HUES48 (cell line): ENCODE data around the gene GRIFIN.
A peak's percentile ranks its signal among the peaks of the same experiment; 100 is the strongest.

Source experiments
- H3K27ac ChIP-seq: one replicate; pipeline ENCODE4 v1.7.0; 2013; ENCODE audit warnings: low read depth, low read length, inconsistent platforms
- H3K27me3 ChIP-seq: 2 replicates; pipeline ENCODE4 v1.6.1; 2013; ENCODE audit warnings: mild to moderate bottlenecking, low read length; ENCODE audit not compliant: control insufficient read depth, insufficient read depth
- H3K36me3 ChIP-seq: 2 replicates; pipeline ENCODE4 v1.6.1; 2013; ENCODE audit warnings: low read length; ENCODE audit not compliant: control insufficient read depth, insufficient read depth
- H3K4me1 ChIP-seq: 2 replicates; pipeline ENCODE4 v1.6.1; 2013; ENCODE audit warnings: mild to moderate bottlenecking, low read length; ENCODE audit not compliant: control insufficient read depth, insufficient read depth
- H3K4me3 ChIP-seq: 2 replicates; pipeline ENCODE4 v1.5.1; 2013; ENCODE audit warnings: mild to moderate bottlenecking, low read depth, low read length
- H3K9ac ChIP-seq: 2 replicates; pipeline ENCODE4 v1.6.1; 2013; ENCODE audit warnings: mild to moderate bottlenecking, low read depth, low read length, moderate library complexity
- H3K9me3 ChIP-seq: 2 replicates; pipeline ENCODE4 v1.6.1; 2013; ENCODE audit warnings: low read length; ENCODE audit not compliant: control insufficient read depth, insufficient read depth

GRIFIN gene

GRCh38 chr7:2476298-2476697 is at the start of gene GRIFIN:
Gene GRIFIN (minus strand): TSS chr7:2476398. CDS start chr7:2476383, 15 bp downstream.
- peaks cover 2% of the 10 kb centered on the region; the same call in 1 of the 2 replicates for H3K4me1 ChIP-seq
- H3K36me3 ChIP-seq: no peaks in the 10 kb centered on the region
- H3K9ac ChIP-seq: no peak within 1 kb of the TSS
- no peaks in the 10 kb centered on the region for H3K27me3 ChIP-seq
- H3K4me3 ChIP-seq: no peak within 1 kb of the TSS
- H3K27ac ChIP-seq: no peak within 1 kb of the TSS
- H3K9me3 ChIP-seq: no peaks in the 10 kb centered on the region

DNA sequence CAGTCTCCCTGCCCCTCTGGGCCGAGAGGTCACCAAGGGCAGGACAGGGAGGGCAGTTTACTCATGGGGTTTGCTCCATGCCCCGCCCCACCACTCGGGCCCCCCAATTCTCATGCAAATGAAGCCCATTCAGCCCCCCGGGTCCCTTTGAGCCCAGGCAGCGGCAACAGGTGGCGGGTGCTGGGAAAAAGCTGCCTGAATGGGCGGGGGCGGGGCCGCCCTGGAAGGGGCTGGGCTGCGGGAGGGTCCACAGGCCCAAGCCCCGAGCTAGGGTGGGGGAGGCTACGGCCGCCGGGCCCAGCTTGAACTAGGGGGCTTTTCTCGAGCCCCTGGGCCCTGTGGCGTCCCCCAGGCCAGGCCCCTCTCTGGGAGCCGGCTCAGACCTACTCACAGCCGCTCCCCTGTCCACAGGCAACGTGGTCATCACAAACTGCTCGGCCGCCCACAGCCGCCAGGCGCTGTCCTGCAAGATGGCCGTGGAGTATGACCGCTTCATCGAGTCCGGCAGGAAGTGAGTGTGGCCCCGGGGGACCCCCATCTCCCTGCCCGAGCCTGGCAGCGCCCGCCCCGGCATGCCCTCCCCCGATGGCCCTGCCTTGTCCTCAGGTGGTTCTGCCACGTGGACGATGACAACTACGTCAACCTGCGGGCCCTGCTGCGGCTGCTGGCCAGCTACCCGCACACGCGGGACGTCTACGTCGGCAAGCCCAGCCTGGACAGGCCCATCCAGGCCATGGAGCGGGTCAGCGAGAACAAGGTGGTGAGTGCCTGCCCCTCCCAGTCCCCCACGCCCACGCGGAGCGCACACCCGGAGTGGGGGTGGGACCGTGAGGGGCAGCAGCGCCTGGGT is 48.8 kb upstream of the GRIFIN start:
- Histone ChIP-seq H3K4me3 (no peak overlapping the region; the same call in 1 of the 2 replicates), H3K36me3 (peaks cover 33% of the 10 kb centered on the region), H3K27me3 (peaks cover 14% of the 10 kb centered on the region), H3K4me1 (peaks cover 63% of the 10 kb centered on the region), H3K27ac (peak overlapping the region; percentile 93), H3K9me3 (no peaks in the 10 kb centered on the region), H3K9ac (no peak overlapping the region)

DNA sequence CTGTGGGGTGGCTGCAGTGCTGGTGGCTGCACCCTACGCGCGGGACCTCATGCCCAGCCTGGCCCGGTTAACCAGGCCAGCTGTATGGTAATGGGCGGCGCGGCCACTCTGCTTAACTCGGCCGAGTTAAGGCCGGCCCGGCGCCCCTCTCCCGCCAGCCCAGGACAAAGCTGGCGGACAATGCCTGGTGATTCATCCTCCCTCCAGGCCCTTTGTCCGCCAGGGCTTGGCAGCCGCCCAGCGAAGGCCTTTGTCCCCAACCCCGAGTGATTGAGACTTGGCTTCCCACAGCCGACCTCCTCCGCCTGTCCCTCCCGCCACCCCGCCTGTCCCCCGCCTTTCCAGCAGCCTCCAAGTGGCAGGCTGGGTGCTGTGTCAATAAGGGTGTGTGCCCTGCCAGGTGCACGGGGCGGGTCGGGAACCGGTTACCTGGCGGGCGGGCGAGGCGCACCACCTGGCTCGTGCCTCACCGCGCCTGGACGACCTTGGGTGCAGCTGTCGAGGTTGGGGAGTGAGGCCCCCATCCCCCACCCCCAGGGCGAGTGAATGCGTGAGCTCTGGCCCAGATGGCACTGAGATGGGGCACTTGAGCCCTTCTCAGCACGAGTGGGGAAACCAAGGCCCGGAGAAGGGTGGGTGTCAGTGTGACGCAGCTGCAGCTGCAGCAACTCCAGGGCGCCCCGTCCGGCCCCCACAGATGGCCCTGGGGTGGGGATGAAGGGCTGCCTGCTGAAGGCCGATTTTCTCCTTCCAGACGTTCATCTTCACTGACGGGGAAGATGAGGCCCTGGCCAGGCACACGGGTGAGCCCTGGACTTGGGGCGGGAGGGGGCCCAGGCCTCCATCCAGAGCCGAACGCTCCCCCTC is 48.0 kb upstream of the GRIFIN start:
- H3K9ac ChIP-seq: peak overlapping the region; percentile 67; the same call in 1 of the 2 replicates
- peaks cover 63% of the 10 kb centered on the region for H3K4me1 ChIP-seq
- H3K9me3 ChIP-seq: no peaks in the 10 kb centered on the region
- peak overlapping the region; percentile 93 for H3K27ac ChIP-seq
- peaks cover 15% of the 10 kb centered on the region for H3K27me3 ChIP-seq
- H3K4me3 ChIP-seq: peak overlapping the region; percentile 42; the same call in 1 of the 2 replicates
- peaks cover 33% of the 10 kb centered on the region for H3K36me3 ChIP-seq

GRCh38 chr7:2523461-2523936 is 47.3 kb upstream of the GRIFIN start:
- Histone ChIP-seq H3K4me1 (peaks cover 61% of the 10 kb centered on the region), H3K4me3 (peak overlapping the region; percentile 42; the same call in 1 of the 2 replicates), H3K27me3 (peaks cover 20% of the 10 kb centered on the region), H3K9ac (peak overlapping the region; percentile 67; the same call in 1 of the 2 replicates), H3K27ac (peak overlapping the region; percentile 93), H3K36me3 (peaks cover 30% of the 10 kb centered on the region), H3K9me3 (no peaks in the 10 kb centered on the region)

DNA sequence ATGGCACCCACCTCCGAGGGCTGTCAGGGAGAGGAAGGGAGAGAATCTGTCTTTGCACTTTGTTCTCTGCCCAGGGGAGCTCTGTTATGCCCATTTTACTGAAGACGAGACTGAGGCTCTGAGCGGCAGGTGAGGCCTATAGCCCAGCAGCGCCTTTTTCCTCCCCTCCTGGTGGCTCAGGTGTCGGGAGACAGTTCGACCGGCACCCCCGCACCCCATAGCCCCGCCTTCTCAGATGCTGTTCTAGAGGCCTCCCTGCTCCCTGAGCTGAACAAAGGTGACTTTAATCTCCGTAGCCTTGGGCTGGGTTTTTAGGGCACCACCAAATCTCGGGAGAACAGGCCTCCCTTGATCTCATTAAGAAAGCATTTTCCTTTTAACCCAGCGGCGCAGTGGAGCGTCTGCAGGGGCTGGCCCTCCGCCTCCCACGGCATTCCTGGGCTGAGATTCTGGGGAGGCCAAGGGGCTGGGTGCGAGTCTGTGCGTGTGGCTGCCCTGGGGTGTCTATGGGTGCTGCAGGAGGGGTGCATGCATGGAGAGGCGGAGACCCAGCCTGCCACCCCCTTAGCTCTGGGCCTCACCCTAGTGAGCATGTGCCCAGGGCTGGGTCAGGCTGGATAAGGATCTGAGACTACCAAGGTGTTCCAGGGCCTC is 46.7 kb upstream of the GRIFIN start:
- peaks cover 61% of the 10 kb centered on the region for H3K4me1 ChIP-seq
- peak overlapping the region; percentile 3; the same call in 1 of the 2 replicates for H3K4me3 ChIP-seq
- peaks cover 24% of the 10 kb centered on the region for H3K36me3 ChIP-seq
- peak overlapping the region; percentile 30; the same call in 1 of the 2 replicates for H3K9ac ChIP-seq
- peaks cover 26% of the 10 kb centered on the region for H3K27me3 ChIP-seq
- no peaks in the 10 kb centered on the region for H3K9me3 ChIP-seq
- H3K27ac ChIP-seq: peak overlapping the region; percentile 93

- Histone ChIP-seq H3K4me3 (peak overlapping the region; percentile 69; the same call in 1 of the 2 replicates), H3K9ac (no peak overlapping the region), H3K27me3 (peaks cover 35% of the 10 kb centered on the region), H3K4me1 (peaks cover 64% of the 10 kb centered on the region), H3K27ac (no peak overlapping the region), H3K36me3 (peaks cover 19% of the 10 kb centered on the region), H3K9me3 (no peaks in the 10 kb centered on the region)
Observed at GRCh38 chr7:2521952-2522591, 45.9 kb upstream of the GRIFIN start.

- Histone ChIP-seq H3K9ac (no peak overlapping the region), H3K27ac (no peak overlapping the region), H3K36me3 (peaks cover 11% of the 10 kb centered on the region), H3K4me1 (peaks cover 70% of the 10 kb centered on the region), H3K4me3 (peak overlapping the region; percentile 69), H3K27me3 (peaks cover 38% of the 10 kb centered on the region), H3K9me3 (no peaks in the 10 kb centered on the region)
Observed at GRCh38 chr7:2521341-2521745, 45.1 kb upstream of the GRIFIN start.

GRCh38 chr7:2520761-2521290 is 44.6 kb upstream of the GRIFIN start:
- Histone ChIP-seq H3K9ac (no peak overlapping the region), H3K27me3 (peaks cover 38% of the 10 kb centered on the region), H3K27ac (no peak overlapping the region), H3K4me3 (peak overlapping the region; percentile 69), H3K4me1 (peaks cover 65% of the 10 kb centered on the region), H3K9me3 (no peaks in the 10 kb centered on the region), H3K36me3 (peaks cover 6% of the 10 kb centered on the region; the same call in 1 of the 2 replicates)

- H3K4me1 ChIP-seq: peaks cover 59% of the 10 kb centered on the region
- peaks cover 38% of the 10 kb centered on the region for H3K27me3 ChIP-seq
- peak overlapping the region; percentile 69 for H3K4me3 ChIP-seq
- no peak overlapping the region for H3K27ac ChIP-seq
- no peak overlapping the region for H3K9ac ChIP-seq
- no peaks in the 10 kb centered on the region for H3K9me3 ChIP-seq
- 0 out of 2 replicates have a peak, but pooled peaks cover under 1% of the 10 kb centered on the region for H3K36me3 ChIP-seq
Observed at GRCh38 chr7:2520131-2520760, 44.0 kb upstream of the GRIFIN start.
